Measurements from ENCODE around the gene REXO1.

REXO1 gene

GRCh38 chr19:1845642-1846041, 2.6 kb downstream of the REXO1 start:
- DNase-seq, result no peak

GRCh38 chr19:1845125-1845515, 3.2 kb downstream of the REXO1 start:
- DNase-seq, result no peak

DNA sequence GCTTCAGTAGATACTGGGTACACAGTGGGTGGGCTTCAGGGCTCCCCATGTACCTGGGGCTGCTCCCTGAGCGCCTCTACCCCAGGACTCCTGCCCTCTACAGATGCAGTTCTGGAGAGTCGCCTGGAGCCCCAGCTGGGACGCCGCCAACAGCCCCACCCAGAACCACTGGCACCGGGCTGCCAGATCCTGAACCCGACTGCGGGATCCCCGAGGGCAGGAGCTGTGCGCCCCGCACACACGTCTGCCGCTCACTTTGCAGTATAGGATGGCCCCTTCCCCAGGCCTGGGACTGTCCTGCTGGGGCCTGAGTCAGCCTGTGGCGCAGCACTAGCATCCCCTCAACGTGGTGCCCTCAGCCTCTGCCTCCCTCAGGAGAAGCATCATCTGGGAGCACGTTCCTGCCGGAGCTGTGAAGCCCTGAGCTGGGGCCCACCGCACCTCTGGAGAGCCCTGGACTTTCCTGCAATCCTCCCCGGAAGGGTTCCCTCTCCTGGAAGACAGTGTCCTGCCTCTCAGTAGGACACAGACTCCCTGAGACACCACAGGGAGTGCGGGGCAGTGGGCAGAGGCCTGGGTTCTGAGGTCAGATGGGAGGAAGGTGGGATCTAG, 3.7 kb downstream of the REXO1 start:
- no peak for DNase-seq

GRCh38 chr19:1843646-1844394, 4.5 kb downstream of the REXO1 start:
- DNase-seq, result no peak

- no peak for DNase-seq
These were observed 5.2 kb downstream of the REXO1 start for GRCh38 chr19:1843116-1843515.

GRCh38 chr19:1841209-1841924, 6.9 kb downstream of the REXO1 start:
- no peak for DNase-seq

DNA sequence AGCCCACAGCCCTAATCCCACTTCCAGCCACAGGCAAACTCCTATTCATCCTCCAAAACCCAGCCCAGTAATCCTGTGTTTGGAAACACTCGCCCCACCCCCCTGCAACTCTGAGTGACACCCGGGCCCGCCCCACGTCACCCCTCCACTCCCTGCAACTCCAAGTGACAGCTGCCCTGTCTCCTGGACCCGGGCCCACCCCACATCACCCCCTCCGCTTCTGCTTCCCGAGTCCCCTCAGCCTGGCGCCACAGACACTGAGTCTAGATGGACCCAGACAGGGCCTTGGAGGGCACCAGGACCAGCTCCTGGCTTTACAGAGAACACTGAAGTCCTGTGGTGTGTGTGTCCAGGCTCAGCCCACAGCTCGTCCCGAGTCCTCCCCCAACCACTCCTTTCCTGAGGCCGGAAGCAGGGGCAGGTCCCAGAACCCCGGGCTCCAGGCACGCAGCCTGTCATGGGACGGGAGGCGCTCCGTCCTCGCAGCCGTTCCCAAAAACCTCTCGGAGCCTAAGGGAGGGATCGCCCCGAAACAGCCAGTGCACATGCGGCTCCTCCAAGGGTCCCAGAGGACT, 7.7 kb downstream of the REXO1 start:
- DNase-seq, result no peak

DNA sequence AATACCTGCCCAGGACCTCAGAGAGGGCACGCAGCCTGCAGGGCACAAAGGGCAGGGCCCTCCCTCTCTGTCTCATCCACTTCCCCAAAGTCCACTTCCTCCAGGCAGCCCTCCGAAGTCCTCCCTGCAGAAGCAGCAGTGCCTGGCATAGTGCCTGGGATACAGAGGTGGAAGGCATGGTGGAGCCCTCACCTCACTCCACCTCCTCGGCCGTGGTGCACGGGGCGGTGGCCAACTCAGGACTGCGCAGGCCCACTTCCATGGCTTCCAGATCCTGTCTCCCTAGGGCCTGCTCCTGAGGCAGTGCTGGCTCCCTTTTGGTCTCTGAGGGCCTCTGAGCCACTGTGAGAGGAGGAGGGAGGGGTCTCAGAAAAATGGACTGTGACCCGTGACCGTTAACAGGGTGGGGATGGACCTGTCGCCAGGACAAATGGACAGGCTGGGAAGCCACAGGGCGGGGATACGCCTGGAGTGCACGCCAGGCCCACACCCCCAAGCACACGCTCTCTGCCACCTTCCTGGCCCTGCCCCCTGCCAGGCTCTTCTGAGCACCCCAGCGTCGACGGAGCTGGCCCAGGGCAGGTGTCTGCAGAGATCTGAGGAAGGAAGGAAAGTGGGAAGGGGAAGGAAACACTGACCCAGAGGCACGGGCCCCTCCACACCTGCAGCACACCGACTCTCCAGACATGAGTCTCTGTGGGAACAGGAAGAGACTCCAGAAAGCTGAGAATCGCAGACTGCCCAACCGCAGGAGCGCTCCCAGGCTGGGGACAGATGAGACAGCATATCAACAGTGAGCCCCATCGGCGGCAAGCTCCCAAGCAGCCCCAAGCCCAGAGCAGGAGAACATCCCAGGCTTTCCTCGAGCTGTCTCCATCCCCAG, 8.4 kb downstream of the REXO1 start:
- no peak for DNase-seq

GRCh38 chr19:1837625-1838105, 10.6 kb downstream of the REXO1 start:
- no peak for DNase-seq

DNA sequence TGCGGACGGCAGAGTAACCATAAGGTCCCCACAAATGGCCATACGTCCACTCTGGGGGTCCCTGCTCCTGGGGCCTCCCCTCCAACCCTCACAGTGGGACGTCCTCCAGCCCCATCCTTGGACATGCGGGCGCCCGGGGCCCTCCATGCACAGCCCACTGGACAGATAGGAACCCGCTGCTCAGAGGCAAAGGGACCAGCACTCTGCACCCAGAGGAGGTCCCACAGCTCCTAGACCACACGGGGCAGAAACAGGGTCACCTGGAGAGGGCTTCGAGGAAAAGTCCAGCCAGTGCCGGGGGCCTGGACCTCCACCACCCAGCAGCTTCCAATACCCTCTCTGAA, 11.1 kb downstream of the REXO1 start:
- no peak for DNase-seq

- DNase-seq, result no peak
These were observed 11.6 kb downstream of the REXO1 start for GRCh38 chr19:1836458-1837221.

- DNase-seq, result no peak
These were observed 14.7 kb downstream of the REXO1 start for GRCh38 chr19:1833540-1833939.

DNA sequence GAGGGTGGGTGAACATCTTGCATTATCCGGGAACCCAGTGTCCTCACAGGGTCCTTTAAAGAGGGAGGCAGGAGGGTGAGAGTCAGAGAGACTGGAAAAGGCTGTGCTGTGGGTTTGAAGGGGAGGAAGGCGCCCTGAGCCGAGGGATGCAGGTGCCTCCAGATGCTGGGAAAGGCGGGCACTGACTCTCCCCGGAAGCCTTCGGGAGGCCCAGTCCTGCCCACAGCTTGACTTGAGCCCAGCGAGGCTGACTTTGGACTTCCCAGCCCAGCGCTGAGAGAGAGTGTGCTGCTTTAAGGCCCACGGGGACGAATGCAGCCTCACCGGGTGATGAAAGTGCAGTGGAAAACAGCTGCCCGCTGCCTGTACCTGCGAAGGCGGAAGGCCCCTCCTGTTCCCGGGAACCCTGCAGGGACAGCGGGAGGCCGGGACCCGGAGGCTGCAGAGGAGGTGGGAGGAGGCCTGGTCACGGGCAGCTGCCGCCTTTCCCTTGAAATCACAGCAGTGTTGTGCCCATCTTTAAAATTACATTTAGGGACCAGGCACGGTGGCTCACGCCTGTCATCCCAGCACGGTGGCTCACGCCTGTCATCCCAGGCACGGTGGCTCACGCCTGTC, 16.1 kb downstream of the REXO1 start:
- no peak for DNase-seq

DNA sequence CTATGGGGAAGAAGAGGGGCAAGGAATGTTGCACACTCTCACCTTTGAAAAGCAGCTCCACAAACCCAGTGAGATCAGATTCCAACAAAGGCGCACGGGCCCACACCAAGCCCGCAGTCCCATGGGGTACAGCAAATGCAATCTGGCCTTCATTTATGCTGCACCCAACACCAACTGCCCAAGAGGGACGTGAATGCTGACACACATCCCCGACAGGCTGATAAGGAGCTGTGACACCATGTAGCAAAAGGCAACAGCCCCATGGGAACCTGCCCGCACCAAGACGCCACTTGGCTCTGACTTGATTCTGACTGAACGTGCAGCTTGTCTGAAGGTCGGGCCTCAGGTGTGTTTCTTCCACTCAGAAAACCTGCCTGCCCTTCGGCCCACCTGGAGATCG, 17.3 kb downstream of the REXO1 start:
- no peak for DNase-seq

DNA sequence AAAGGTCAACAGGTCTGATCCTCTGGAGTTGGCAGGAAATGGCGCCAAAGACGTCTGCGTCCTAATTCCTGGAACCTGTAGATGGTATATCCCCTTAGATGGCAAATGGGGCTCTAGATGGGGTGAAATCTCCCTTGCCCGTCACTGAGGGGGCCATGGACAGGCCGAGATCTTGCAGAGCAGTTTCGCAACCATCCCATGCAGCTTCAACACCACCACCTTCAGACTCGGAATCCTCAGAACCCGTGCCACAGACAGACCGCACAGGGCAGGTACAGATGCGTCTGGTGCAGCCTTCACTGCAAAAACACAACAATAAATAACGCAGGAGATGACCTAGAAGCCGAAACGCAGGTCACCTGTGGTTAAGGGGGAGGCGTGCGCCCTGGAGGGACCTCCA, 17.7 kb downstream of the REXO1 start:
- DNase-seq, result no peak

GRCh38 chr19:1829958-1830357, 18.3 kb downstream of the REXO1 start:
- DNase-seq, result no peak

- no peak for DNase-seq
These were observed 19.7 kb downstream of the REXO1 start for GRCh38 chr19:1828279-1829238.

DNA sequence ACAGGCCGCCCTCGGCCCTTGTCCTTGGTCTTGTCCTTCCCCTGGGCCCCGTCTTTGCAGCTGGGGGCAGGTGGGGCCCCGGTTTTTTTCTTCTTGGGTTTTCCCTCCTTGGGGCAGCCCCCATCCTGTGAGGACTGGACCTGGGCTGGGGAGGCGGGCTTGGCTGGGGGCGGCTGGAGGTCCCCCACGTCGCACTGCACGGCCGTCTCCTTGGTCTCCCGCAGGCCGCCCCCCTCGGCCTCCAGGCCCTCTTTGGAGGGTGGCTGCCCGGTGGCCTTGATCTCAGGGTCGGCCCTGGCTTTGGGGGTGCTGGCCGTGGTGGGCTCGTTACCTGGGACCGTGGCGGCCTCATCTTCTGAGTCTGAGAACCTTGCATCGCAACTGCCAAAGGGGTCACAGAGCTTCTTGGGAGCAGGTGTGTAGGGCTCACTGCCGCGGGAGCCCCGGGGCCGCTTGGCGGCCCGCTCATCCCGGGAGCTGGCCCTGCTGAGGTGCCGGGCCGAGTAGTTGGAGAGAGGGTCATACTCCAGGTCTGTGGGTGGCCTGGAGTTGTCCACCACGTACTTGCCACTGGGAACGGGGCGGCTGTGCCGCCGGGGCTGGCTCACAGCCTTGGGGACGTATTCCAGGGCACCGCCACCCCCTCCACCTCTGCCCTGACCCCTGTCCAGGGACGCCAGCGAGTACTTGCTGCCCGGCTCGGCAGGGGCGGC, 20.6 kb downstream of the REXO1 start:
- no peak for DNase-seq

Data from NCI-H524 treated with DMSO at 0.1 percent for 48 hours (cell line).